Keratinocyte (primary cell): Measurements from ENCODE around the gene RABGEF1. TPM values are rescaled to one million over a fixed set of nuclear protein-coding genes. Genes with fewer than 3 reads are reported as not detected.

Experiments used
- DNase-seq: peaks from one replicate; pipeline ENCODE4 v3.0.0-alpha.2; 2011; ENCODE audit warnings: low read depth, missing footprints, low spot score
- FAIRE-seq: peaks from 2 replicates; lab custom pipeline; 2011; peaks lifted over from hg19 to GRCh38; lab: Jason Lieb, UNC
- H2AFZ ChIP-seq: 2 replicates; pipeline ENCODE4 v1.6.0; 2012; ENCODE audit warnings: low read length, control low read depth, inconsistent platforms; ENCODE audit not compliant: control insufficient read depth
- H3K27ac ChIP-seq: 2 replicates; pipeline ENCODE4 v1.5.1; 2011; ENCODE audit warnings: low read length; ENCODE audit not compliant: control insufficient read depth, insufficient read depth
- H3K27me3 ChIP-seq: 3 replicates; pipeline ENCODE4 v1.6.0; 2011; ENCODE audit warnings: low read length; ENCODE audit not compliant: control insufficient read depth, insufficient read depth; ENCODE audit errors: extremely low read depth
- H3K36me3 ChIP-seq, 2 experiments: 2 replicates in 1 of 2; 3 replicates in 1 of 2; pipeline ENCODE4 v1.5.1; 2011; ENCODE audit warnings: low read length in 2 of 2, mild to moderate bottlenecking in 1 of 2; ENCODE audit not compliant: control insufficient read depth in 2 of 2, insufficient read depth in 2 of 2; ENCODE audit errors: extremely low read depth in 1 of 2
- H3K4me1 ChIP-seq: 3 replicates; pipeline ENCODE4 v1.5.1; 2011; ENCODE audit warnings: low read length; ENCODE audit not compliant: control insufficient read depth, insufficient read depth; ENCODE audit errors: extremely low read depth
- H3K4me2 ChIP-seq: 3 replicates; pipeline ENCODE4 v1.6.0; 2011; ENCODE audit warnings: low read depth, low read length; ENCODE audit not compliant: control insufficient read depth, insufficient read depth; ENCODE audit errors: extremely low read depth
- H3K4me3 ChIP-seq, 3 experiments: fragments of 200-600 bp in 1 of 3; sonication (generic) in 1 of 3; 2 replicates in 2 of 3; 3 replicates in 1 of 3; pipeline ENCODE4 v1.5.1; 2011 to 2016; ENCODE audit warnings: low read length in 3 of 3, mild to moderate bottlenecking in 3 of 3, control low read depth in 2 of 3, inconsistent platforms in 1 of 3, low read depth in 1 of 3, mixed read lengths in 1 of 3, mixed run types in 1 of 3, moderate library complexity in 1 of 3; ENCODE audit not compliant: control insufficient read depth in 2 of 3, insufficient read depth in 2 of 3; ENCODE audit errors: extremely low read depth in 1 of 3
- H3K79me2 ChIP-seq: 2 replicates; pipeline ENCODE4 v1.6.0; 2012; ENCODE audit warnings: low read length; ENCODE audit not compliant: control insufficient read depth, insufficient read depth
- H3K9ac ChIP-seq: 3 replicates; pipeline ENCODE4 v1.6.0; 2011; ENCODE audit warnings: low read length; ENCODE audit not compliant: control insufficient read depth, insufficient read depth; ENCODE audit errors: extremely low read depth
- H3K9me1 ChIP-seq: 3 replicates; pipeline ENCODE4 v1.6.0; 2011; ENCODE audit warnings: low read length; ENCODE audit not compliant: control insufficient read depth, insufficient read depth; ENCODE audit errors: extremely low read depth
- H3K9me3 ChIP-seq: 2 replicates; pipeline ENCODE4 v1.5.1; 2012; ENCODE audit warnings: low read depth, low read length; ENCODE audit not compliant: control insufficient read depth
- H4K20me1 ChIP-seq: 3 replicates; pipeline ENCODE4 v1.6.0; 2011; ENCODE audit warnings: low read length; ENCODE audit not compliant: control insufficient read depth, insufficient read depth; ENCODE audit errors: extremely low read depth
- CTCF ChIP-seq, 3 experiments: IDR thresholded peaks in 1 of 3; conservative IDR thresholded peaks in 1 of 3; optimal IDR thresholded peaks in 1 of 3; 2 replicates in 2 of 3; 3 replicates in 1 of 3; pipeline versions ENCODE3 to v1.5.1; 2011; ENCODE audit warnings: low read length in 3 of 3, mild to moderate bottlenecking in 3 of 3, moderate library complexity in 2 of 3, control low read depth in 1 of 3, inconsistent platforms in 1 of 3; ENCODE audit not compliant: insufficient read depth in 2 of 3; ENCODE audit errors: extremely low read depth in 1 of 3
- EZH2 ChIP-seq: IDR thresholded peaks from one replicate; pipeline ENCODE4 v1.6.1; 2012; ENCODE audit warnings: inconsistent platforms, mild to moderate bottlenecking, low read length, moderate library complexity
- dilution Hi-C: fragments of 300-500 bp; cut with MboI; formaldehyde crosslinking; loops from one replicate; pipeline ENCODE4 v1.7.0; 2020; ENCODE audit warnings: low sequenced_read_pairs; ENCODE audit not compliant: extremely low pct_ligation_motif_present
- polyA minus RNA-seq, 3 experiments: library from RNA; depleted of rRNA, polyadenylated mRNA; stranded (reverse); fragments of >200 nt; gene quantifications; 1 replicate in 1 of 3; 2 replicates in 1 of 3; 3 replicates in 1 of 3; pipeline ENCODE4 v1.2.3, GENCODE V29; 2011
- polyA plus RNA-seq, 5 experiments: library from polyadenylated mRNA; depleted of rRNA in 3 of 5; stranded (reverse) in 3 of 5; stranded (forward) in 1 of 5; unstranded in 1 of 5; fragments of >200 nt; gene quantifications; 1 replicate in 1 of 5; 2 replicates in 3 of 5; 3 replicates in 1 of 5; pipeline versions ENCODE4 v1.2.1 to v1.2.3, GENCODE V29; 2011 to 2012; ENCODE audit warnings: missing spikeins in 2 of 5, low read depth in 1 of 5, low replicate concordance in 1 of 5

RABGEF1 gene
- polyA plus RNA-seq: 49.9 to 68.0 TPM (median 58.2 TPM) in 3 replicates
- 99.1 TPM for polyA plus RNA-seq (2011; ENCODE audit: low read depth)
- polyA plus RNA-seq (2011; cell fraction: cytosol; rRNA removed): 34.0 and 50.5 TPM in 2 replicates
- polyA plus RNA-seq (2011; cell fraction: nucleus; rRNA removed): 90.2 and 102 TPM in 2 replicates
- polyA plus RNA-seq (2012; ENCODE audit: low replicate concordance): 31.2 and 57.9 TPM in 2 replicates
- 62.8 to 69.6 TPM (median 63.4 TPM) in 3 replicates for polyA minus RNA-seq
- polyA minus RNA-seq (2011; cell fraction: cytosol; rRNA and poly(A)+ RNA removed): 28.0 TPM
- 40.2 and 71.9 TPM in 2 replicates for polyA minus RNA-seq (2011; cell fraction: nucleus; rRNA and poly(A)+ RNA removed)

- DNase-seq (peak; percentile 62), FAIRE-seq (no peak)
- no peaks in the 10 kb centered on the region for H3K27me3 ChIP-seq
- peaks cover 2 to 15% of the 10 kb centered on the region in 2 experiments for H3K36me3 ChIP-seq
- H3K9me3 ChIP-seq: no peaks in the 10 kb centered on the region
- H3K27ac ChIP-seq: peak within 1 kb of the TSS; percentile 87
- no peak for TF ChIP-seq CTCF (optimal IDR thresholded peaks at IDR 0.05 in 1 of 3, IDR thresholded peaks at IDR 0.05 in 1 of 3, conservative IDR thresholded peaks at IDR 0.05 in 1 of 3; ENCODE audit: extremely low read depth in 1 of 3, insufficient read depth in 2 of 3, low read length in 3 of 3)
- no peaks in the 10 kb centered on the region for H3K9me1 ChIP-seq
- peaks cover 63% of the 10 kb centered on the region for H3K79me2 ChIP-seq
- peak within 1 kb of the TSS; percentile 82 to 97 (median 85) for H3K4me3 ChIP-seq
- H3K9ac ChIP-seq: peak within 1 kb of the TSS; percentile 91
- no peaks in the 10 kb centered on the region for H4K20me1 ChIP-seq
- H2AFZ ChIP-seq: peak within 1 kb of the TSS; percentile 76
- dilution Hi-C loops: no loop called here
- peak within 1 kb of the TSS; percentile 89 for H3K4me2 ChIP-seq
- H3K4me1 ChIP-seq: peaks cover 12% of the 10 kb centered on the region
Measured at GRCh38 chr7:66740302-66740979, at the start of gene RABGEF1. Gene RABGEF1 (plus strand): TSS chr7:66740733. CDS start chr7:66771900, 31,167 bp downstream.

- FAIRE-seq (no peak), DNase-seq (no peak)
- peaks cover 9 to 17% of the 10 kb centered on the region in 2 experiments for H3K36me3 ChIP-seq
- dilution Hi-C loops: no loop called here
- H3K9me1 ChIP-seq: no peaks in the 10 kb centered on the region
- peaks cover 12% of the 10 kb centered on the region for H3K79me2 ChIP-seq
- no peak overlapping the region for H3K4me2 ChIP-seq
- H2AFZ ChIP-seq: no peak overlapping the region
- H3K27ac ChIP-seq: no peak overlapping the region
- no peaks in the 10 kb centered on the region for H3K27me3 ChIP-seq
- H3K4me1 ChIP-seq: peaks cover 8% of the 10 kb centered on the region
- H3K9me3 ChIP-seq: no peaks in the 10 kb centered on the region
- TF ChIP-seq CTCF (optimal IDR thresholded peaks at IDR 0.05 in 1 of 3, IDR thresholded peaks at IDR 0.05 in 1 of 3, conservative IDR thresholded peaks at IDR 0.05 in 1 of 3; ENCODE audit: extremely low read depth in 1 of 3, insufficient read depth in 2 of 3, low read length in 3 of 3) (no peak), EZH2 (no peak)
- peaks cover 6% of the 10 kb centered on the region for H4K20me1 ChIP-seq
- no peak overlapping the region for H3K4me3 ChIP-seq
- H3K9ac ChIP-seq: no peak overlapping the region
Measured at GRCh38 chr7:66693331-66693730, 47.2 kb upstream of the RABGEF1 start.
